ENCODE results near the gene ZWILCH.
"Not testable (repeated sequence)": the region's sequence is repeated elsewhere in the genome, so short reads cannot be mapped to it uniquely, and the experiment has no call there.

The ZWILCH gene

GRCh38 chr15:66470825-66471224, 34.3 kb upstream of the ZWILCH start:
- not testable (repeated sequence) for H3K4me3 ChIP-seq (ENCODE audit: low read depth, low read length)

DNA sequence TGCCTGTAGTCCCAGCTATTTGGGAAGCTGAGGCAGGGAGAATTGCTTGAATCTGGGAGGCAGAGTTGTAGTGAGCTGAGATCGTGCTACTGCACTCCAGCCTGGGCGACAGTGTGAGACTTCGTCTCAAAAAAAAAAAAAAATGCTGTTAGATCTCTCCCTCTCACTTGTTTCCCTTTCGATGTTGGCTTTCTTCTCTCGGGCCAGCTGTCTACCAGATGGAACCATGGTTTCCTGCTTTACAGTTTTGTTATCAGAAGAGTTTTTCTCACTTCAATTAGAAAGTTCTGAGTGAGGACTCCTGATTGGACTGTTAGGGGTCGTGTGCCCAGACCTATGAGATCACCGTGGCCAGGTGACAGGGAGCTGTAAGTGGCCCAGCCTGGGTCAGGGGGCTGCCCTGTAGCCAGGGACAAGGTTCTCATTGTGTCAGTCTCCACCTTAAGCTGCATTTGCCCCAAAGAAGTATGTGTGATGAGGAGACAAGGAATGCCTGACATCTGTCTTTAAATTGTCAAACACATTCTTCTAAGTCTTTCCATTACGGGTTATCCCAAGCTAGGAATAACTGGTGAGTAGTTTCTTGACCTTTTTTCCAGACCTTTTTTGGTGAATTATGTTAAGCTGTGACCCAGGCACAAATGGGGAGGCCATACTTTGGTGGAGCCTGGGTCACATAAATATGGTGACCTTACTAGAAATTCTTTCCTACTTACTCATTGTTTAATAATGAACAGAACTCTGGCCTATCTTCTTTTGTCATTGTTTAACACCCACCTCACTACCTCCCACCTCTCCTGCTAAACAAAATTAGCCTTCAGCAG, 32.7 kb upstream of the ZWILCH start:
- ChIA-PET CTCF (interaction anchor here (0.7 to 2.0 kb wide), 3 partner anchors 26 to 95 kb away, joined by 3 to 5 read pairs (median 4); no protein-coding TSS in a partner anchor), POLR2A (interaction anchor here (1.6 kb wide), 1 partner anchor 25 kb away, joined by 5 read pairs; the partner anchor contains the start of gene SNAPC5)
- no peak overlapping the region for H3K4me3 ChIP-seq (ENCODE audit: low read depth, low read length)
- TF ChIP-seq, protein P1, sequence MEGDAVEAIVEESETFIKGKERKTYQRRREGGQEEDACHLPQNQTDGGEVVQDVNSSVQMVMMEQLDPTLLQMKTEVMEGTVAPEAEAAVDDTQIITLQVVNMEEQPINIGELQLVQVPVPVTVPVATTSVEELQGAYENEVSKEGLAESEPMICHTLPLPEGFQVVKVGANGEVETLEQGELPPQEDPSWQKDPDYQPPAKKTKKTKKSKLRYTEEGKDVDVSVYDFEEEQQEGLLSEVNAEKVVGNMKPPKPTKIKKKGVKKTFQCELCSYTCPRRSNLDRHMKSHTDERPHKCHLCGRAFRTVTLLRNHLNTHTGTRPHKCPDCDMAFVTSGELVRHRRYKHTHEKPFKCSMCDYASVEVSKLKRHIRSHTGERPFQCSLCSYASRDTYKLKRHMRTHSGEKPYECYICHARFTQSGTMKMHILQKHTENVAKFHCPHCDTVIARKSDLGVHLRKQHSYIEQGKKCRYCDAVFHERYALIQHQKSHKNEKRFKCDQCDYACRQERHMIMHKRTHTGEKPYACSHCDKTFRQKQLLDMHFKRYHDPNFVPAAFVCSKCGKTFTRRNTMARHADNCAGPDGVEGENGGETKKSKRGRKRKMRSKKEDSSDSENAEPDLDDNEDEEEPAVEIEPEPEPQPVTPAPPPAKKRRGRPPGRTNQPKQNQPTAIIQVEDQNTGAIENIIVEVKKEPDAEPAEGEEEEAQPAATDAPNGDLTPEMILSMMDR (IDR thresholded peaks at IDR 0.05; ENCODE audit: insufficient read depth, low read length, missing control alignments): no peak
- no peak for DNase-seq (ENCODE audit: low read depth, low spot score)

More at GRCh38 chr15:66470825-66471224, 34.3 kb upstream of the ZWILCH start:
- DNase-seq (ENCODE audit: low read depth, low spot score): not testable (repeated sequence)
- POLR2A ChIA-PET: interaction anchor here (1.3 kb wide), 1 partner anchor 10 kb away, joined by 3 read pairs; no protein-coding TSS in a partner anchor
- CTCF ChIA-PET: interaction anchor here (1.3 to 1.4 kb wide), 2 partner anchors 11 to 27 kb away, joined by 4 to 5 read pairs; partner anchors contain the start of gene SNAPC5

- ChIA-PET POLR2A (no interaction called here), CTCF (interaction anchor here (1.1 to 4.1 kb wide), 4 partner anchors 14 to 93 kb away, joined by 3 to 29 read pairs (median 6); partner anchors contain the start of gene SNAPC5)
- no peak for DNase-seq (ENCODE audit: low read depth, low spot score)
- H3K4me3 ChIP-seq (ENCODE audit: low read depth, low read length): no peak overlapping the region
- TF ChIP-seq, protein P1 (IDR thresholded peaks at IDR 0.05; ENCODE audit: insufficient read depth, low read length, missing control alignments): no peak
Measured at GRCh38 chr15:66474135-66474534, 31.0 kb upstream of the ZWILCH start.

- H3K4me3 ChIP-seq (ENCODE audit: low read depth, low read length): no peak overlapping the region
- DNase-seq (ENCODE audit: low read depth, low spot score): no peak
- POLR2A ChIA-PET: interaction anchor here (0.7 kb wide), 1 partner anchor 982 kb away, joined by 5 read pairs; no protein-coding TSS in a partner anchor
- CTCF ChIA-PET: interaction anchor here (1.4 to 4.1 kb wide), 4 partner anchors 23 to 92 kb away, joined by 4 to 29 read pairs (median 6); partner anchors contain the start of genes MAP2K1 and SNAPC5
- TF ChIP-seq, protein P1 (IDR thresholded peaks at IDR 0.05; ENCODE audit: insufficient read depth, low read length, missing control alignments): no peak
Measured at GRCh38 chr15:66474963-66475362, 30.2 kb upstream of the ZWILCH start.

GRCh38 chr15:66476535-66476934, 28.6 kb upstream of the ZWILCH start:
- ChIA-PET POLR2A (no interaction called here), CTCF (interaction anchor here (0.6 to 4.1 kb wide), 2 partner anchors 21 to 620 kb away, joined by 3 to 29 read pairs; partner anchors contain the start of gene SNAPC5)
- TF ChIP-seq, protein P1 (IDR thresholded peaks at IDR 0.05; ENCODE audit: insufficient read depth, low read length, missing control alignments): no peak
- DNase-seq (ENCODE audit: low read depth, low spot score): no peak
- no peak overlapping the region for H3K4me3 ChIP-seq (ENCODE audit: low read depth, low read length)

DNA sequence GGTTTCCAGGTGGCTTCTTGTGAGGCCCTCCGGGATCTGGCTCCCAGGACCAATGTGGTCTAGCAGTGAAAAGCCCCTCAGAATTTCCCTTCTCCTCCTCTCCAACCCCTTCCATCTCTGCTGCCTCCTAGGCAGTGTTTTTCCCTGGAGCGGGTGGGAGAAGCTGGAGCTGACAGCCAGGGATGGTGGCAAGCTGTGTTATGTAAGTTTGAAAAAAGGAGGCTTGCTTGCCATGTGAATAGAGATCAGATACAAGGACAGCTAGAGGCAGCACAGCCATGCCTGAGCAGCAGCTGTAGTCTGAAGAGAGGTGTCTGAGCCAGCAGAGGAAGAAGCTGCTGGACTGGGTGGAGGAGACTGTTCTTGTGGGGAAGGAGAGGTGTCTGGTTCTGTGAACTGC, 28.1 kb upstream of the ZWILCH start:
- ChIA-PET CTCF (interaction anchor here (0.6 to 4.1 kb wide), 2 partner anchors 21 to 620 kb away, joined by 3 to 29 read pairs; partner anchors contain the start of gene SNAPC5), POLR2A (no interaction called here)
- H3K4me3 ChIP-seq (ENCODE audit: low read depth, low read length): no peak overlapping the region
- DNase-seq (ENCODE audit: low read depth, low spot score): no peak
- TF ChIP-seq, protein P1 (IDR thresholded peaks at IDR 0.05; ENCODE audit: insufficient read depth, low read length, missing control alignments): no peak
